HT1080 (cell line): ENCODE data around the gene SYTL1. TPM values are rescaled to one million over a fixed set of nuclear protein-coding genes. Genes with fewer than 3 reads are reported as not detected.

ENCODE experiments used
- DNase-seq: peaks from one replicate; pipeline ENCODE4 v3.0.0-alpha.2; 2015; ENCODE audit warnings: low read depth
- total RNA-seq: library from RNA; depleted of rRNA; stranded (reverse); fragments of >200 nt; shearing (Covaris generic); gene quantifications from 2 replicates; pipeline ENCODE4 v1.2.3, GENCODE V29; 2014

The SYTL1 gene
- total RNA-seq, 1 experiment from 2014 or later: 4.1 TPM

- DNase-seq: peak; percentile 47
These were observed 5.3 kb downstream of the SYTL1 start for GRCh38 chr1:27346991-27347624.

- DNase-seq: no peak
These were observed 7.3 kb downstream of the SYTL1 start for GRCh38 chr1:27348861-27349783.

- no peak for DNase-seq
These were observed 8.2 kb downstream of the SYTL1 start for GRCh38 chr1:27349784-27350662.

- DNase-seq: no peak
These were observed 9.1 kb downstream of the SYTL1 start for GRCh38 chr1:27350663-27351540.

GRCh38 chr1:27351541-27352107 is 9.8 kb downstream of the SYTL1 start:
- no peak for DNase-seq

- no peak for DNase-seq
These were observed 11.3 kb downstream of the SYTL1 start for GRCh38 chr1:27353166-27353565.

GRCh38 chr1:27353629-27354028 is 11.8 kb downstream of the SYTL1 start:
- no peak for DNase-seq

GRCh38 chr1:27355683-27356082 is 13.9 kb downstream of the SYTL1 start:
- no peak for DNase-seq

- no peak for DNase-seq
These were observed 14.4 kb downstream of the SYTL1 start for GRCh38 chr1:27356277-27356618.

GRCh38 chr1:27356619-27357280 is 14.9 kb downstream of the SYTL1 start:
- no peak for DNase-seq

- peak; percentile 51 for DNase-seq
These were observed 15.6 kb downstream of the SYTL1 start for GRCh38 chr1:27357281-27358037.

GRCh38 chr1:27358038-27358927 is 16.5 kb downstream of the SYTL1 start:
- no peak for DNase-seq

- no peak for DNase-seq
These were observed 17.1 kb downstream of the SYTL1 start for GRCh38 chr1:27358928-27359313.

GRCh38 chr1:27359822-27360158 is 18.0 kb downstream of the SYTL1 start:
- DNase-seq: no peak

- no peak for DNase-seq
These were observed 18.6 kb downstream of the SYTL1 start for GRCh38 chr1:27360159-27361043.

- DNase-seq: no peak
These were observed 19.2 kb downstream of the SYTL1 start for GRCh38 chr1:27361044-27361402.

- DNase-seq: no peak
These were observed 19.7 kb downstream of the SYTL1 start for GRCh38 chr1:27361553-27361952.
